Lower leg skin (tissue), 4 donors: ENCODE data around the gene GPR17. TPM values are rescaled to one million over a fixed set of nuclear protein-coding genes. Genes with fewer than 3 reads are reported as not detected.

Experiments used
- DNase-seq, 2 donors: peaks; one replicate each; pipeline ENCODE4 v3.0.0-alpha.2; 2019; ENCODE audit warnings: low spot score in 2 of 2
- H3K4me3 ChIP-seq: fragments of 200-600 bp; sonication (generic); 2 replicates; pipeline ENCODE4 v1.5.1; 2017; ENCODE audit warnings: mild to moderate bottlenecking, low read depth; ENCODE audit not compliant: poor library complexity, severe bottlenecking
- POLR2A ChIP-seq, 2 donors: fragments of 450-650 bp; IDR thresholded peaks; one replicate each; pipeline ENCODE4 v1.6.1; 2016 to 2017; ENCODE audit warnings: antibody characterized with exemption in 2 of 2, mild to moderate bottlenecking in 1 of 2, moderate library complexity in 1 of 2
- WGBS, 2 donors: methylation state at CpG; one replicate each; pipeline ENCODE4 v1.1.5; 2018; 5-methylcytosine and 5-hydroxymethylcytosine counted together
- intact Hi-C: fragments of 100-400 bp; cut with DNase I; formaldehyde crosslinking; loops from one replicate; pipeline ENCODE4 v1.15.0; 2023; ENCODE audit warnings: low total_unique reads
- total RNA-seq, 4 donors: library from RNA; depleted of rRNA; stranded (reverse); fragments of >200 nt; gene quantifications; one replicate each; pipeline ENCODE4 v1.1.0, GENCODE V29; 2016
- TF ChIP-seq, protein P1 (sequence below), 3 donors: fragments of 450-650 bp; IDR thresholded peaks; one replicate each; pipeline ENCODE4 v1.5.1; 2016; ENCODE audit warnings: antibody characterized with exemption in 3 of 3, mild to moderate bottlenecking in 3 of 3, moderate library complexity in 2 of 3

Gene GPR17
- under 1 TPM in 1 of 4 donors, not detected in 3; 0.88 TPM for total RNA-seq

DNA sequence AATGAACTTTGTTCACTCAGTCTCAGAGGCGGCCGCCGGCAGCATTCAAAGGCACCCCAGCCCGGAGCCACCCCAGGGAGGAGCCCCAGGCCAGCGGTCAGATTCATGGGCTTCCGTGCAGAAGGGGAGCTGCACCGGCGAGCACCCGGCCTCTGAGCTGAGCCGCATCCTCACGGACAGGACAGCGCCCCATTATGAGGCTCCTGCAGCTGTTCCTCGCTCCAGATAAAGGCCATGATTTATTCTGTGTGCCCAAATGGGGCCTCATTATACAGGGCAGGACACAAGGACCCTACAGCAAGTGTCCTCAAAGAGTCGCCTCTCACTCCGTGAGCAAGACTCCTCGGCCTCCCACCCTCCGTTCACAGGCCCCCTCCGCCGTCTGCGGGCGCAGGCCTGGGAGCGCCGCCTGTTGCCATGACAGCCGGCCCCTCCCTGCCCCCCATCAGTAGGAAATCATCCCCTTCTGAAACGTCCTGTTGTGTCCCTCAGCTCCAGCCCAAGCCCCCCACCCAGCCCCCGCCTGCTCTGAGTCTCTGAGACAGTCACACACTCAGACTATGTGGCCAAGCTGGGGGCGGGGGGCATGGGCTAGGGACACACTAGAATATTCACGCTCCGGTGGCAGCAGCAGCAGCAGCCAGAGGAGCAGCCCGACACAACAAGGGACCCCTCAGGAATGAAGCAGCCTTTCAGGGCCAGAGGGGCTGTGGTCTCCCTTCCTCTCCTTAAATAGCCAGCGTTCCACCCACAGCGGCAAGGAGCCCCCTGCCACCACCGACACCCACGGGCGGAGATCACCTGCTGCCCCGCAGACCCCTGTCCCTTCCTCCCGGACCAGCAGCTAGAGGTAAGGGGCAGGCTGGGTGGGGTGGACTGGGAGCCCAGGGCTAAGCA lies at the start of gene GPR17:
Gene GPR17, plus strand, starts transcription at position 759 of the 897 bp plus-strand sequence. CDS start 4,583 bp downstream, outside the sequence.
- intact Hi-C loops = no loop called here
- no peak for DNase-seq
- WGBS, 2 donors = 87 to 88% methylated on average over 35 to 37 of the region's 37 CpGs
- TF ChIP-seq, protein P1, sequence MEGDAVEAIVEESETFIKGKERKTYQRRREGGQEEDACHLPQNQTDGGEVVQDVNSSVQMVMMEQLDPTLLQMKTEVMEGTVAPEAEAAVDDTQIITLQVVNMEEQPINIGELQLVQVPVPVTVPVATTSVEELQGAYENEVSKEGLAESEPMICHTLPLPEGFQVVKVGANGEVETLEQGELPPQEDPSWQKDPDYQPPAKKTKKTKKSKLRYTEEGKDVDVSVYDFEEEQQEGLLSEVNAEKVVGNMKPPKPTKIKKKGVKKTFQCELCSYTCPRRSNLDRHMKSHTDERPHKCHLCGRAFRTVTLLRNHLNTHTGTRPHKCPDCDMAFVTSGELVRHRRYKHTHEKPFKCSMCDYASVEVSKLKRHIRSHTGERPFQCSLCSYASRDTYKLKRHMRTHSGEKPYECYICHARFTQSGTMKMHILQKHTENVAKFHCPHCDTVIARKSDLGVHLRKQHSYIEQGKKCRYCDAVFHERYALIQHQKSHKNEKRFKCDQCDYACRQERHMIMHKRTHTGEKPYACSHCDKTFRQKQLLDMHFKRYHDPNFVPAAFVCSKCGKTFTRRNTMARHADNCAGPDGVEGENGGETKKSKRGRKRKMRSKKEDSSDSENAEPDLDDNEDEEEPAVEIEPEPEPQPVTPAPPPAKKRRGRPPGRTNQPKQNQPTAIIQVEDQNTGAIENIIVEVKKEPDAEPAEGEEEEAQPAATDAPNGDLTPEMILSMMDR (IDR thresholded peaks at IDR 0.05) = no peak
- no peak for TF ChIP-seq POLR2A (IDR thresholded peaks at IDR 0.05)
- H3K4me3 ChIP-seq = no peak within 1 kb of the TSS

DNA sequence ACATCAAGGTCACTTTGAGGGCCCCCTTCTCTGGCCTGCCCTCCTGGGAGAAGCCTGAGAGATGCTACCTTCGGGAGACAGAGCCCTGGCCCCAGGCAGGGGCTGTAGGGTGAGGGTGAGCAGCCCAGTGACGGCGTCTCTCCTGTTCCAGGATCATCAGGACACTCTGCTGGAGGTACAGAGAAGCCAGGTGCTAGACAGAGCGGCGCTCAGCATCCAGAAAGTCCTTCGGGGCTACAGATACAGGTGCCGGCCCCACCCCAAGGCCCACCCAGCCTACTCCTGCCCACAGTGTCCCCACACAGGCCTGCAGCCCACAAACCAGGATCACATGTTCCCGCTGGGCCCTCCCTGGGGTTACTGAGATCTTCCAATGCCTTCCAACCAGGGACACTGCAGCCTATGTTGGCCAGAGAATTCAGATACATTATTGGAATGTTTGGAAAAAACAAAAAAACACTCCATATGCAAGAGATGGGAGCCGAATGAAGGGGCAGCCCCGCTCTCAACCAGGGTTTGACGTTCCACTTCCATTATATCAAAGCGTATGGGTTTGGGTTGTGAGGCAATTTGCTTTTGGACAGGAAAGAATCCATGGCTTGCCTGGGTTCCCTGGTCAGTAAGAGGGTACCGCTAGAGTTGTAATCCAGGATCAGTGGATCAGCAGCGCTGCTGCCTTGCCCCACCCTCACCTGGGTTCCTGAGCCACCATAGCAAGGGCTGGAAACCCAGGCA lies 49.5 kb upstream of the GPR17 start:
- 92 to 95% methylated on average over 14 of the region's 14 CpGs for WGBS, 2 donors
- no peak for TF ChIP-seq POLR2A (IDR thresholded peaks at IDR 0.05)
- TF ChIP-seq, protein P1 (IDR thresholded peaks at IDR 0.05) = no peak
- no peak overlapping the region for H3K4me3 ChIP-seq
- DNase-seq = peak in 1 of 2 donors; percentile 59
- intact Hi-C loops = no loop called here

DNA sequence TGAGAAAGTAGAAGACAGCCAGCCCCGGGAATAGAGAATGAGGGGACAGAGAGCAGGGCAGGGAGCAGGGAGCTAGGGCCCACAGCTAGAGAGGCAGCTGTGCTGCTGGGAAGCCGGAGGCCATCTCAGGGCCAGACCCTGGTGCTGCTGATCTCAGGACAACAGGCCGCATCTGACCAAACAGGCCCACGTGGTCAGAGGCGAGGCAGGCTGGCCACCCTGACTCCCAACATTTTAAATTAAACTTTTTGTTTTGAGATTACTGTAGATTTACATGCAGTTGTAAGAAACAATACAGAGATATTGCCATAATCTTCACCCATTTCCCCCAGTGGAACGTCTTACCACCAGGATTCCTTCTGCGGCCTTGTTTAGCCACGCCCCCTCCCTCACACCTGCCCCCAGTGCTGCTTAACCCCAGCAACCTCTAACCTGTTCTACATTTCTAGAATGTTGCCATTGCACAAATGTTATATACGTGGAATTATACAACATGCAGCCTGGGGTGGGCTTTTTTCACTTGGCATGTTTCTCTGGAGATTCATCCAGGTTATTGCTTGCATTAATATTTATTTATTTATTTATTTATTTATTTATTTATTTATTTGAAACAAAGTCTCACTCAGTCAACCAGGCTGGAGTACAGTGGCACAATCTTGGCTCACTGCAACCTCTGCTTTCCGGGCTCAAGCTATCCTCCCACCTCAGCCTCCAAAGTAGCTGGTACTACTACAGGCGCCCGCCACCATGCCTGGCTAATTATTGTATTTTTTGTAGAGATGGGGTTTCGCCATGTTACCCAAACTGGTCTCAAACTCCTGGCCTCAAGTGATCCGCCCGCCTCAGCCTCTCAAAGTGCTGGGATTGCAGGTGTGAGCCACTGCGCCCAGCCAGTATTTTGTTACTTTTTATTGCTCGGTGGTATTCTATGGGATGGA lies 48.6 kb upstream of the GPR17 start:
- no peak for TF ChIP-seq POLR2A (IDR thresholded peaks at IDR 0.05)
- TF ChIP-seq, protein P1 (IDR thresholded peaks at IDR 0.05) = no peak
- intact Hi-C loops = no loop called here
- WGBS, 2 donors = 87 to 88% methylated on average over 17 of the region's 17 CpGs
- no peak overlapping the region for H3K4me3 ChIP-seq
- DNase-seq = peak in 1 of 2 donors; percentile 50

GRCh38 chr2:127597984-127598380 lies 48.0 kb upstream of the GPR17 start:
- no peak for DNase-seq
- no peak for TF ChIP-seq POLR2A (IDR thresholded peaks at IDR 0.05)
- TF ChIP-seq, protein P1 (IDR thresholded peaks at IDR 0.05) = no peak
- intact Hi-C loops = no loop called here
- 71 to 73% methylated on average over 4 of the region's 4 CpGs for WGBS, 2 donors
- H3K4me3 ChIP-seq = no peak overlapping the region

GRCh38 chr2:127598711-127599110 lies 47.2 kb upstream of the GPR17 start:
- TF ChIP-seq, protein P1 (IDR thresholded peaks at IDR 0.05) = no peak
- TF ChIP-seq POLR2A (IDR thresholded peaks at IDR 0.05) = no peak
- H3K4me3 ChIP-seq = no peak overlapping the region
- intact Hi-C loops = no loop called here
- WGBS, 2 donors = 95 to 96% methylated on average over 3 of the region's 3 CpGs
- DNase-seq = no peak
